Measurements from ENCODE around the gene ZNF280C.

DNA sequence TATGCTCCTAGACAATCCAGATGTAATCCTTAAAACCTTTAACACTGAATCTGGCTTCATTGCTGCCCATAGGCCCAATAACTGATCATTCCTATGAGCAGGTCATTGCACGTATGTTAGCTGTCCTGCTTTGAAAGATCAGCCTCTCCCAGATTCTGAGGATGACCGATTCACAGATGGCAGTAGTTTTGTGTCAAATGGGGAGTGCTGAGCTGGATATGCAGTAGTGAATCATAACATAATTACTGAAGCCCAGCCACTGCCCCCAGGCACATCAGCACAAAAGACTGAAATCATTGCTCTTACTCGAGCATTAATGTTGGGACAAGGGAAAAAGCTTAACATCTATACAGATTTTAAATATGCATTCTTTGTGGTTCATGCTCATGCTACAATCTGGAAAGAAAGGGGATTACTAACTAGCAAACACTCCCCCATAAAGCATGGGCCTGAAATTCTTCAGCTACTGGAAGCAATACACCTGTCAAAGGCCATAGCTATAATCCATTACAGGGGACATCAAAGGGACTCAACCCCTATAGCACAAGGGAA, 16.4 kb upstream of the ZNF280C start:
- TF ChIP-seq POLR2AphosphoS5 (IDR thresholded peaks at IDR 0.05): no peak
- TF ChIP-seq, protein P1, sequence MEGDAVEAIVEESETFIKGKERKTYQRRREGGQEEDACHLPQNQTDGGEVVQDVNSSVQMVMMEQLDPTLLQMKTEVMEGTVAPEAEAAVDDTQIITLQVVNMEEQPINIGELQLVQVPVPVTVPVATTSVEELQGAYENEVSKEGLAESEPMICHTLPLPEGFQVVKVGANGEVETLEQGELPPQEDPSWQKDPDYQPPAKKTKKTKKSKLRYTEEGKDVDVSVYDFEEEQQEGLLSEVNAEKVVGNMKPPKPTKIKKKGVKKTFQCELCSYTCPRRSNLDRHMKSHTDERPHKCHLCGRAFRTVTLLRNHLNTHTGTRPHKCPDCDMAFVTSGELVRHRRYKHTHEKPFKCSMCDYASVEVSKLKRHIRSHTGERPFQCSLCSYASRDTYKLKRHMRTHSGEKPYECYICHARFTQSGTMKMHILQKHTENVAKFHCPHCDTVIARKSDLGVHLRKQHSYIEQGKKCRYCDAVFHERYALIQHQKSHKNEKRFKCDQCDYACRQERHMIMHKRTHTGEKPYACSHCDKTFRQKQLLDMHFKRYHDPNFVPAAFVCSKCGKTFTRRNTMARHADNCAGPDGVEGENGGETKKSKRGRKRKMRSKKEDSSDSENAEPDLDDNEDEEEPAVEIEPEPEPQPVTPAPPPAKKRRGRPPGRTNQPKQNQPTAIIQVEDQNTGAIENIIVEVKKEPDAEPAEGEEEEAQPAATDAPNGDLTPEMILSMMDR (IDR thresholded peaks at IDR 0.05 in 8 of 11, conservative IDR thresholded peaks at IDR 0.05 in 3 of 11): no peak
- TF ChIP-seq POLR2A (IDR thresholded peaks at IDR 0.05): no peak

Data from spleen (tissue), 7 donors.